ENCODE data around the gene PTHLH.

PTHLH gene

DNA sequence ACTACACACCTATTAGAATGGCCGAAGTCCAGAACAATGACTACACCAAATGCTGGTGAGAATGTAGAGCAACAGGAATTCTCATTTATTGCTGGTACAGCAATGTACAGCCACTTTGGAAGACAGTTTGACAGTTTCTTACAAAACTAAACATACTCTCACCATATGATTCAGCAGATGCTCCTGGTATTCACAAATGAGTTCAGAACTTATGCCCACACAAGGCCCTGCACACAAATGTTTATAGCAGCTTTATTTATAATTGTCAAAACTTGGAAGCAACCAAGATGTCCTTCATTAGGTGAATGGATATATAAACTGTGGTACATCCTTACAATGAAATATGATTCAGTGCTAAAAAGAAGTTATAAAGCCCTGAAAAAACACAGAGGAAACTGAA, 38.3 kb downstream of the PTHLH start:
- DNase-seq = no peak

DNA sequence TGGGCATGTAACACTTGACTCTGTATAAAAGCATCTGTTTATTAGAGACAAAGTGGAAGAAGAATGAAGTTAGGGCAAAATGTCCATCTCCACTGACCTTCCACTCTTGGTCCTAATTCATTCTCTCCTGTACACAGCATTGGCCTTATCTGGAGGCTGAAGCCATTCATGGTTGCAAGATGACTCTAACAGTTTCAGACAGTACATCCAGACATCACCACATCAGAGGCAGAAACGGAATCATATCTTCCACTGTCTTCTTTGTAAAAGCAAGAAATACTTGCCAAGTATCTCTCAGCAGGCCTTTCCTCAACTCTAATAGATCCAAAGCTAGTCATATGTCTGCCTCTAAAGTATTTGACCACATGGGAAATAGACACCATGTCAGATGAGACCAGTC, 41.1 kb downstream of the PTHLH start:
- no peak for DNase-seq

DNA sequence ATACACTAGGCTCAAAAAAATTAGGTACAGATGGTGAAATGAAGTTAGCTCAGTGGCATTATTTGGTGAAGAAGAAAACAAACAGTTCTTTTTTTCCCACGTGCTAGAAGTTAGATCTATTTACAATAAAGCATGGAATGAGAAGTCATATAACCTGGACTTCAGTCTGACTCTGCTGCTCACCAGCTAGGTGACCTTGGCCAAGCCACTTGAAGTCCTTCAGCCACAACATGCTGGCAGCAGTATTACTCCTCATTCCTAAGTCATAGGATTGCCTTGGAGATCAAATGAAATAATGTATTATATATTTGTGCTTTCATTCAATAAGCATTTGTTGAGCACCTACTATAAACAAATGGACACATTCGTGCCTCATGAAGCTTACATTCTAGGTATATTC, 45.2 kb downstream of the PTHLH start:
- DNase-seq = no peak

DNA sequence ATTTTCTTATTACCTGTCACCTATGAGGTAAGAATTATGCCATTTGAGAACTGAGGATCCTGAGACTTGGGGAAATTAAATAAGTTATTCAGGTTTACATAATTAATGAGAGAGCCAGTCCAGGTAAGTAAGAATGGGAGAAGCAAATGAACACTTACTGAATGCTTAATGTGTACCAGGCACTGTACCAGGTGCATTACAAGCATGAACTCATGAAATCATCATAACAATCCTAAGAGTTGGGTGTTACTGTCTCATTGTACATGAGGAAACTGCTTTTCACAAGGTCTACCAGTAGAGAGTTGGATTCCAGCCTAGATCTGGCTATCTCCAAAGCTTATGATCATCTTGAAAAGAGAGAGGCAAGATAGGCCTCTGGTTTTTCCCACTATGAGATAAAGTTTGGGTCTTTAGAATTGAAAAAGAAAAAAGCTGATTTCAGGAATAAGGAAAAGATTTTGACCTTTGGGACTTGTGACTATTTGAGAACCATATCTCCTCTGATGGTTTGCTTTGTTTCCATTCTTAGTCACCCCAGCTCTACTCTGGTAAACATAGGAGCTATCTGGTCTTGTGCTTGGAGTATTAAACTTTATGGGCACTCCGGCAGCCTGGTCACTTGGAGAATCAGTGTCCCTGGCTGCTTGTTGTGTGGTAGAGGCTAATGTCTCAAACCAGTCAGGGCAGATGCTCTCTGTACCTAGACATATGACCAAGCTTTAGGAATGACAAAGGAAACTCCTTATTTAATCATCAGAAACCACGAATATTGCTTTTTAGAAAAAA, 48.0 kb downstream of the PTHLH start:
- DNase-seq = no peak

DNA sequence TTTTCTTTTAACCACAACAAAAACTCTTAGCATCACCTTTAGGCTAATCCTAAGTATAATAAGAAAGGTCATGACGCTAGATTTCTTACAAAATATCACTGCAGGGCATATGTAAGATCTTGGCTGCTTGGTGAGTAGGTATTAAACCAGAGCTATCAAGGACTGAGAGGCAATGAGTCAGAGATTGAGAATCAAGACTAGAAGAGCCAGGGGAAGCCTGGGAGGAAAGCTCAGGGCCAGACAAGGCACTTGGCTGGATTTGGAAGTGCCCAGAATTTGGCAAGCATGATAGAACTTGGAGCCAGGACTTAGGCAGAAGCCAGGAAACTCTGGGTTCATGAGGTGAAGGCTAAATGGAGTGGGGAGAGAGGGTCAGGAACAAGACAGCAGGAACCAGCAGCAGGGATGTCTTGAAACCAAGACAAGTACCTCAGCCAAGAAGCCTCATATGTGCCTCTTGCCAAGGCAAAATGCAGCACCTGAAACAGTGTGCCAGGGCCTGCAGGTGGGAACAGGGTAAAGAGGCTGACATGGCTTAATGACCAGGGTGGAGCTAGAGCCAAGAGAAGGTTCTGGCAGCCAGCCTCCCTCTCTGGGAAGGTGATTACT, 49.9 kb downstream of the PTHLH start:
- DNase-seq = no peak

DNA sequence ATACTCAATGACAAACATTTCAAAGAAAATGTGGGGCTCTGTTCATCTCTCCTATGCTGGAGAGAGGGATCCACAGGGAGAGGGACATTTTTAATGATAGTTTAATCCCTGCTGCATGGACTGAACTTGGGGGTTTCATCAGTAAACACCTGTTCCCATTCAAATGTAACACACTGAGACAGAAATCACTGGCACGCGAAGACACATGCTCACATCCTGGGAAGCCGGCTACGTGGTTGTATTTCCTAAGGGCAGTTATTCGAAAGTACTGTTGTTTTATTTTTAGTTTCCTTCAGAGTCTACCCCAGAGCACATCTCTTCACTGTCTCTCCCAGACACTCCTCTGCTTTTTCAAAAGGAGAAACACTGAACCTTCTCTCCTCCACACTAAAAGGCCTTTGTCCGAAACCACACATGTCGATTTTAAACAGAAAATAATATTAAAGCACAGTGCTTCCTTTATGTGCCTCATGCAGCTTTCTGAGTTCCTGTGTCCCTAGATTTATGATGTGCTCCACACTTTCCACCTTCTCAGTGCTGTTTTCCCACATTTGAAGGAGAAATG, 52.8 kb downstream of the PTHLH start:
- DNase-seq = no peak

DNA sequence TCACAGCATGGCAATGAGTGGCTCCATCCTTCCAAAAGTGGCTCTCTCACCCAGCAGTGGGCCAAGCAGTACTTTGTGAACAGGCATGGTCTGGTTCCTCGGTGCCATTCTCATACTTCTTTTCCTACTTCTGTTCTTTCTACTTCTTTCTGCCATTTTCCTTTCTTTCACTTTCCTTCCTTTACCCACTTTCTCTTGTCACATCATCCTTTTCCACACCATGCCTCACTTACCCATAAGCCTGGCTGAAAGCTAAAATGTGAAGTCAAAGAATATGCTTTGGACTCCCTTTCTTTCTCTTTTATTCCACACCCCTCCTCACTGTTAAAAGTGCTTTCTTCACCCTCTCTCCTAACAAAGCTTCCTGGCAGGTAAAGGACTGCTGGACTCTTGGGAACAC, 57.0 kb downstream of the PTHLH start:
- no peak for DNase-seq

DNA sequence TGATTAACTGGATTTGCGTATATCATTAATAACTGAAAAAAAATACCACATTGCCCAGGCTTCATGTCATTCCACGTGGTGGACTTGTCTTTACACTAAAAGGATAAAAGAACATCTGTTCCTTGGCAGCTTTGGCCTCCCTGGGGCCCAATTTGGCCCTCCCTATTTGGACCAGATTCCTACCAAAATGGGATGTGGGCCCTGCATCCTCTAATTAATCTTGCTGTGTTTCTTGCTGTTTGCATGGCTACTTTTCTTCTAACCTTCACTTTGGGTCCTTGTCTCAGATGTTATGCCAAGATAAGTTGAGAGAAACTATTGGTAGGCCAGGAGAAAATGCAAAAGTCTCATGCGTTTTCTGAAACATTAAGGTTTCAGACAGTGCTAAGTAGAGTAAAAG, 57.5 kb downstream of the PTHLH start:
- no peak for DNase-seq

DNA sequence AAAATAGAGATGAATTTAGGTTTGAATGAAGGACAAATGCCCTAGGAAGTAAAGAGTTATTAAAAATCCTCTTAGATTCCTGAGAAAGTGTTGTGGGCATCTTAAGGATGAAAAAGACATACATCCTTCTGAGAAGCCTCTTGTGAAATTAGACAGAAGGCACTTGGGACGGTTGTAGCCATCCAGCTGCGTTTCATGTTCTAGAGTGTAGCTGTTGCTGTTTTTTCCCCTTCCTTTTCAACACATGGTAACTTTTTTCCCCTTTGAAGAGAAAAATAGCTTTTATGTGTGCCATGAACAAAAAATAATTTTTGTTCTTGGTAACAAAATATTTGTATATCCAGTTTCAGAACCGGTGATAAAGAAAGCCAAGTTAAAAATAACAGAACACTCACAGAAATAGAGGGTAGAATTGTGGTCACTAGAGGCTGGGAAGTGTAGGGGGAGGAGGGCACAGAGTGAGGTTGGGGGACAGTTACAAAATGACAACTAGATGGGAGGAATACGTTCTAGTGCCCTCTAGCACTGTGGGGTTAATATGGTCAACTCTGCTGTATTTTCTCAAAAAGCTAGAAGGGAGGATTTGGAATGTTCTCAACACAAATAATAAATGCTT, 58.4 kb downstream of the PTHLH start:
- no peak for DNase-seq

DNA sequence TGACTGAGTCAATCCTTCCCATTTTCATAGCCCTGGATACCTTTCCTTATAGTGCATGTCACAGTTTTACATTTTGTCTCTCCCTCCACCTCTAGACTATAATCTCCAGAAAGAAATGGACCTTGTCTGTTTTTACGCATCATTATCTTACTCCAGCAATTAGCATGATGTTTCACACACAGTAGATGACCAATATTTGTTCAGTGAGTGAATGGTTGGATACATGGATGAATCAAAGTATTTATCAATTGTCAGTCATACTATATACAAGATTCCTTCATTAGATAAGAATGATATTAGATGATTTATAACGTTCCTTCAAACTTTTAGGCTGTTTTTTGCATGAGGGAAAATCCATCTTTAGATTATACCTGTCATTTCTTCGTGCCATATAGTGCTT, 61.1 kb downstream of the PTHLH start:
- DNase-seq = no peak

All from GOT3 (cell line).